SK-N-SH (cell line): ENCODE data around the gene SMIM10L1.

Experiments used
- CTCF ChIP-seq: fragments of 200-600 bp; sonication (generic); IDR thresholded peaks from 2 replicates; pipeline ENCODE4 v1.6.1; 2017; ENCODE audit warnings: antibody characterized with exemption, mild to moderate bottlenecking, moderate library complexity
- EP300 ChIP-seq, 2 experiments: IDR thresholded peaks; 2 replicates each; pipeline versions ENCODE4 v1.4.0 to v1.6.1; 2012; ENCODE audit warnings: borderline replicate concordance in 1 of 2, low read depth in 1 of 2, low read length in 1 of 2
- GATA2 ChIP-seq: sonication (generic); formaldehyde crosslinking; IDR thresholded peaks from 2 replicates; pipeline ENCODE4 v1.5.0; 2020; ENCODE audit warnings: mild to moderate bottlenecking, missing genetic modification reagents
- PBX3 ChIP-seq: IDR thresholded peaks from 2 replicates; pipeline ENCODE4; 2012
- POLR2AphosphoS5 ChIP-seq: IDR thresholded peaks from 2 replicates; pipeline ENCODE4 v1.6.1; 2012; ENCODE audit warnings: low read depth, low read length
- REST ChIP-seq: IDR thresholded peaks from 2 replicates; pipeline ENCODE4 v1.6.1; 2012; ENCODE audit warnings: mild to moderate bottlenecking, low read depth, low read length, moderate library complexity
- SIN3A ChIP-seq: IDR thresholded peaks from 2 replicates; pipeline ENCODE4 v1.6.1; 2012; ENCODE audit warnings: low read depth, mild to moderate bottlenecking, low read length, moderate library complexity, borderline replicate concordance
- SMC3 ChIP-seq: IDR thresholded peaks from 2 replicates; pipeline ENCODE4 v1.6.1; 2012; ENCODE audit warnings: low read depth, low read length, improper control_type of control experiment
- TEAD4 ChIP-seq: IDR thresholded peaks from 2 replicates; pipeline ENCODE4 v1.4.0; 2012; ENCODE audit warnings: mild to moderate bottlenecking, borderline replicate concordance; ENCODE audit not compliant: insufficient read depth
- YY1 ChIP-seq: IDR thresholded peaks from 2 replicates; pipeline ENCODE4 v1.4.0; 2012; ENCODE audit warnings: low read depth, mild to moderate bottlenecking
- TF ChIP-seq, protein P1 (sequence below): IDR thresholded peaks from 2 replicates; pipeline ENCODE4 v1.4.0; 2012; ENCODE audit warnings: low read depth

GRCh38 chr12:11170810-11171144 is 217 bp upstream of the SMIM10L1 start:
- TF ChIP-seq GATA2 (CRISPR knock-in tag), result no peak
- TF ChIP-seq TEAD4, result no peak
- TF ChIP-seq CTCF, result no peak
- TF ChIP-seq EP300 (IDR thresholded peaks at IDR 0.05; ENCODE audit: borderline replicate concordance in 1 of 2, low read depth in 1 of 2, low read length in 1 of 2), result no peak
- TF ChIP-seq PBX3, result no peak
- TF ChIP-seq YY1, result no peak
- no peak for TF ChIP-seq SIN3A
- no peak for TF ChIP-seq REST
- TF ChIP-seq, protein P1, sequence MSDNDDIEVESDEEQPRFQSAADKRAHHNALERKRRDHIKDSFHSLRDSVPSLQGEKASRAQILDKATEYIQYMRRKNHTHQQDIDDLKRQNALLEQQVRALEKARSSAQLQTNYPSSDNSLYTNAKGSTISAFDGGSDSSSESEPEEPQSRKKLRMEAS, result no peak
- TF ChIP-seq POLR2AphosphoS5, result no peak
- no peak for TF ChIP-seq SMC3
